NCI-H1092 (cell line): ENCODE measurements around the gene ZFP3.
A peak's percentile ranks its signal among the peaks of the same experiment; 100 is the strongest.
"Not testable (repeated sequence)": the region's sequence is repeated elsewhere in the genome, so short reads cannot be mapped to it uniquely, and the experiment has no call there.

Experiments used
- DNase-seq: peaks from one replicate; lab custom pipeline; 2025; lab: John Stamatoyannopoulos, UW

Gene ZFP3

DNA sequence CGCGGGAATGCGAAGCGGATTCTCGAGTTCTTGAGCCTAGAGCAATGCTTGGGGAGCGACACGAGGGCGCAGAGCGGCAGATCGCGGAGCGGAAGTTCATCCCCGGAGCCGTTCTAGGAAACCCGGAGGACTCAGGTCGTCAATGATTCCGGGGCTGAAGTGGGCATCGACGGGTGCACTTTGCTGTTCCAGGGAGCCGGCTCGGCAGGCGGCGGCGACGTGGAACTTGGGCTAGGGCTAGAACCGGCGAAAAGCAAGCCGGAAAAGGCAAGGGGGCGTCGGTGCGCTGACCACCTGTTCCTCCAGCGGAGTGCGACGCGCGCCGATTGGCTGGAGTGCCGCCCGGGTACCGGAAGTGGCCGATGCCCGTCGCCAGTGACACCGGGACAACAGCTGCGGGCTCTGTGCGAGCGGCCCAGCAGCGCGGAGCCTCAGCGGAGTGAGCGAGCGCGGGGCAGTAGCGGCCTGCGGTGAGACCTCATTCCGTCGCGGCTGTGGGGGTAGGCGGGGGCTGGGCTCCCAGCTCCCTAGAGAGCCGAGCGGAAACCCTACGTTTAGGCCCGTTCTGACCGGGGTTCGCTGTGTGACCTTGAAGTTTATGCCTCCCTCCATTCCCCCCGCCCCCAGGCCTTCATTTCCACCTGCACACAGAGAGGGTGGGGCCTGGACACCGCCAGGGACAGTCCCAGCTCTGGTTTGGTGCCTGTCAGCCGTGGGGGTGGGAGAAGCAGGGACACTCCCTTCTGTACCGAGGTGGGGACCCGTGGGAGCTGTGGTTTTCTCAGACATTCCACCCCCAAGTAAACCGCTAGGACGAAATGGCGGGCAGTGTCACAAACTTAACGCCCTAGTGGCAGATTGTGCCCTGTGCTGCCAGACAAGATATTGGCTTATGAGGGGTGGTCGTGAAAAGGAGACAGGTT is at the start of gene ZFP3:
TSS of gene ZFP3 (plus strand) at position 362 of the 923 bp plus-strand sequence. CDS start 13,038 bp downstream, outside the sequence.
- peak; percentile 73 for DNase-seq

GRCh38 chr17:5030168-5030567 is 48.1 kb upstream of the ZFP3 start:
- not testable (repeated sequence) for DNase-seq

- peak; percentile 55 for DNase-seq
Measured at GRCh38 chr17:5031365-5032082, 46.7 kb upstream of the ZFP3 start.

DNA sequence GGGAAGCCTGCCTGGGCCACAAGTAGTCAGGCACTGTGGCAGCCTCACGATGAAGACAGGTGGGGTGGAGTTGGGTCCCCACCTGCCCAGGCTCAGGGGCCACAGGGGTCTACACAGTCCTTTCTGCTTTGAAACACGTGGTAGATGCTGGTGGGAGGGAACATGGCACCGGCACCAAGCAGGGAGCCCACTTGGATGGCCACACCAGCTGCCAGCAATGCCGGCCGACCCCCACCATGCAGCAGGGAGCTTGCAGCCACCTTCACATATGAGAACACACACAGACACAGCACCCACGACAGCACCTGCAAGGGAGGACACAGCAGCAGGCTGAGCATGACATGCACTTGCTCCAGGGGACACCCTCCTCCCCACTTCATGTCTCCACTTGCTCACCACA is 45.4 kb upstream of the ZFP3 start:
- DNase-seq, result no peak

DNA sequence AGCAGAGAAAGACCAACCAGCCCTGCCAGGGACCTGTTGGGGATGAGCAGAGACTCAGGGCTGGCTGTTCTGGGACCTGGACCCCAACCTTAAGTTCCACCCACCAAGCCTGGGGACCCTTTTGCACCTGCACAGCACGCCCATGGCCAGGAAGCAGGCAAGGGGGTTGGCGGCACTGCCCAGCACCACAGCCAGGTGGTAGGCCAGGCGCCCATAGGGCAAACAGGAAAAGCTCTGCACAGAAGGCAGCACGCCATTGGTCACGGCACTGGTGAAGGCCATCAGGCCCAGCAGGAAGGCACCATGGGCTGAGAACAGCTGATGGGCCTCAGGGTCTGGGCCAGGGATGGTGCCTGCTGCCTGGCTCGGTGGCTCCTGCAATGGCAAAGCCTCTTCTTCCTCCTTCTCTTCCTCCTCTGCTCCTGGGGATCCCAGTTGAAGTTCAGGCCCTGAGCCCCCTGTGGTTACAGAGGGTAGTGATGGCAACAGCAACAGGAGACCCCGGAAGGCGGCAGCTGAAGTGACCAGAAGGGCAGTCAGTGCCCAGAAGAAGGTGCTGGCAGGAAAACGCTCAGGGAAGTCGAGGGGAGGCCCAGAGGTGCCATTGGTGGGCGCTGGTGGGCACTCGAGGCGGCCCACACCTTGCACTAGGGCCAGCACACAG is 44.8 kb upstream of the ZFP3 start:
- no peak for DNase-seq

DNA sequence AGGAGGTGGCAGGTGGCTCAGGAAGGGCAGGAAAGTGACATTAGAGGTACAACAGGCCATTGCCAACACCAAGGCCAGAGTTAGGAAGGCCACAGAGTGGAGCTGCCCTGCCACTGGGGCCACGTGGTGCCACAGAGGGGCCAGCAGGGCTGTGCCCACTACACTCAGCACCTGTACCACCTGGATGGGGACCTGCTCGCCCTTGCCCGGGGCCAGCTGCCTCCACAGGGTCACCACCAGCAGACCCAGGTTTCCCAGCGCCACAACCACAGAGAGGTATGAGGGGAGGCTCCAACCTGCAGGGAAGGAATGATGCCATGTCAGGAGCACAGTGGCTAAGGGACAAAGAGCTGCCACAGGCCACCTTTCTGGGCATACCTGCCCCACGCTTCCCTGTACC is 44.2 kb upstream of the ZFP3 start:
- no peak for DNase-seq

DNA sequence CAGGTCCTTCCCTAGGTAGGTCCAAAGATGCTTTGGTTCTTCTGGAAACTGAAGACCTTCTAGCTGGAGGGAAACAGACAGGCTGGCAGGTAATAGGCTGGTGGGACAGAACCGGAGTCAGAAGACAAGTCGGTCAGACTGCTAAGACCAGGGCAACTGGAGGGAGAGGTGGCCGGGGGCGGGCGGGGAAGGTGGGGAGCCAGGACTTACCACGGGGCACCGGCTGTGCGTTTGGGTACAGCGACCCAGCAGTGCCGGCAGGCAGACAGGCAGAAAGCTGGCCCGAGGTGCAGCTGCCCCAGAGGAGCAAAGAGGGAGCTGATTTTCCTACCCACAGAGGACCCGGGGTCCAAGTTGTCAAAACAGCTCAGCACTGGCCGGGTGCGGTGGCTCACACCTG is 43.6 kb upstream of the ZFP3 start:
- no peak for DNase-seq

DNA sequence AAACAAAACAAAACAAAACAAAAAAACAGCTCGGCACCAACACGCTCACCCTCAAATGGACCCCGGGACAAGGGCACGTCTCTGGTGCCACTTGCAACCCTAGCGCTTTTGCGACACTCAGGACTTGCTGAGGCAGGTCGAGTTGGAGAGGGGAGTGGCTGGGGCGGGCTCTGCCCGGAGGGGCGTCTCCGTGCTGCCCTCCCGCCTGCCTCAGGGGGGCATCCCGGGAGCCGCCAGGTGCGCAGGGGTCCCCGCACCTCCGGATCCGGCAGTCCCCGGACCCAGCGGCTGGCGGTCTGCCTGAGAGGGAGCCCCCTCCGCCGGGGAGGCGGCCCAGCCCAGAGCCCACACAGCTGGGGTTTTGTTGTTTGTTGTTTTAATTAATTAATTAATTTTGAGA is 43.0 kb upstream of the ZFP3 start, which contains the start of gene SLC52A1:
TSS of gene SLC52A1 (minus strand) at position 112 of the 400 bp plus-strand sequence. CDS start 820 bp downstream, outside the sequence.
- DNase-seq, result no peak

GRCh38 chr17:5042157-5043022 is 35.9 kb upstream of the ZFP3 start:
- DNase-seq, result no peak

- no peak for DNase-seq
Measured at GRCh38 chr17:5043524-5043923, 34.7 kb upstream of the ZFP3 start.

DNA sequence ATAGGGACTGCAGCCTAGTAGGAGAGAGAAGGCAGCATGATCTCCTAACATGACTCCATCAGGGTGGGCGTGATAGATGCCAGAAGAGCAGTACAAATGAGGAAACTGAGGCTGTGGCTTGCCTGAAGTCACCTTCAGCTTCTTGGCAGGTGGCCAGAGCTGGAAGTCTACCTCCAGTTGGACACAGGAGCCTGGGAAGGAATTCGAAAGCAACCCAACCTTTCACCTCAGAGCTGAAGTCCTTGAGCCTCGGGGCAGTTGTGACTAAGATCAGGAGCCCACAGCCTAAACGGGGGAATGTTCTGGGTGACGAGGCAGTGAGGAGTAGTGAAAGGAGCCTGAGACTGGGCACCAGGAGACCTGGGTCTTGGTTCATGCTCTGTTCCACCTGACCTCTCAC is 33.6 kb upstream of the ZFP3 start:
- no peak for DNase-seq

DNA sequence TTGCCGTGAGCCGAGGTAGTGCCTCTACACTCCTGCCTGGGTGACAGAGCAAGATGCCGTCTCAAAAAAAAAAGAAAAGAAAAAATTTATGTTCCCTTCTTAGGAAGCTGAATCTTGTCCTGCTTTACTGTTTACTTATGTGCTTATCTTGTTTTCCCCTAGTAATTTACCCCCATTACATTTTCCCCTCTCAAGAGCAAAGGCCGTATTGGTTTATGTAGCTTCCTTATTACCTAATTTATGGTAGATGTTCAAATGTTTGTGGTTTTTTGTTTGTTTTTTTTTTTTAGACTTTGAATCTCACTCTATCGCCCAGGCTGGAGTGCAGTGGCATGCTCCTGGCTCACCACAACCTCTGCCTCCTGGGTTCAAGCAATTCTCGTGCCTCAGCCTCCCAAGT is 32.8 kb upstream of the ZFP3 start:
- no peak for DNase-seq

DNA sequence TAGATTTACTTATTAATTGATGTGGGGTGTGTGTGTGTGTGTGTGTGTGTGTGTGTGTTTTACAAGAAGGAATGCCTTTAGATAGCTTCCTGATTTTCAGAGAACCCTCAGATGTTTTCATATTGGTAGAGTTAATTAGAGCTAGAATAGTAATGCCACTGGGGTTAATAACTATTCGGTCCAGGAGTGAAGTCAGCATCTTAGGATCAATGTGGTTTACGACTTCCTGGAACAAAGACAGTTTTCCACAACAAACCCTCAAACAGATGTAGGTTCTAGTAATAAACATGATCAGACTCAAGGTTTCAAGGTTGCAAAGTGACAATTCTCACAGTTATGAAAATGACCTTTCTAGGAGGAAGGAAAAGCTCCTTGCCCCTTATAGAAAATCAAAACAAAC is 30.8 kb upstream of the ZFP3 start:
- DNase-seq, result no peak

- DNase-seq, result no peak
Measured at GRCh38 chr17:5049314-5049841, 28.9 kb upstream of the ZFP3 start.

- DNase-seq, result no peak
Measured at GRCh38 chr17:5050278-5050677, 28.0 kb upstream of the ZFP3 start.

GRCh38 chr17:5055543-5055942 is 22.7 kb upstream of the ZFP3 start:
- DNase-seq, result no peak

DNA sequence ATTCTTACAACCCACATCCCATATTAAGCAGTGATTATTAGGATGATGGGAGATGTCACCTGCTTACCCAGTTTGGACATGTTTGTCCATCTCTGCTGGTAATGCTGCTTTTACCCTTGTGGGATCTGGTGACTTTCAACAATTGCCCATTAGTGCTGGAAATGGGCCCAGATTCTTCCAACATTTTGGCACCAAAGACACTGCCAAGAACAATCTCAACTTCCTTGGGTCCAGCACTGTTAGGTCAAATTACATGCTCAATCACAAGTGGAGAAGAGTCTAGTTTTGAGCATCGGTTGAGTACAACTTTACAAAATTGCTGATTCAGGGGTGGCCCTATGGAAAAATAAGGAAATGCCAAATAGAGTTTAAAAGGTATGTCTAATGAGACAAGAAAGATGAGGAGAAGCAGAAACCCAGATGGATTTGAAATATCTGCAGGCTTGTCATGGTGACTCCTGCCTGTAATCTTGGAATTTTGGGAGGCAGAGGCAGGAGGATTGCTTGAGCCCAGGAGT is 13.0 kb upstream of the ZFP3 start:
- no peak for DNase-seq

- no peak for DNase-seq
Measured at GRCh38 chr17:5068236-5068635, 10.0 kb upstream of the ZFP3 start.

DNA sequence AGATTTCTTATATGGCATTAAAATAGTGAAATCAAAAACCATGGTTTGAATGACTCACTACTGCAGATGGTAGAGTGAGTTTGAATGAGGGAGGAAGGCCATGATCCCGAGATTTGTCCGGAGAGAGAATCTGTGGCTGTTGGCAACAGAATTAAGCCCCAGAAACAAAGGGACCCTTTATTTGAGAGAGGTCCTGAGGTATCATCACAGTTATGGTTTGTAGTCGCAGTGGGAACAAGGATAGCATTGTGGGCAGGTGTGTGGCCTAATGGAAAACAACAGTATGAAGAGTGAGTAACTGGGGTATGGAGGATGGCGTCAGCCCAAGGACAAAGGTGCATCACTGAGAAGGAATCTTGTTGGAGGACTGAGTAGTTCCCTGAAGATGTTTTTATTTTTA is 8.5 kb upstream of the ZFP3 start:
- DNase-seq, result no peak

DNA sequence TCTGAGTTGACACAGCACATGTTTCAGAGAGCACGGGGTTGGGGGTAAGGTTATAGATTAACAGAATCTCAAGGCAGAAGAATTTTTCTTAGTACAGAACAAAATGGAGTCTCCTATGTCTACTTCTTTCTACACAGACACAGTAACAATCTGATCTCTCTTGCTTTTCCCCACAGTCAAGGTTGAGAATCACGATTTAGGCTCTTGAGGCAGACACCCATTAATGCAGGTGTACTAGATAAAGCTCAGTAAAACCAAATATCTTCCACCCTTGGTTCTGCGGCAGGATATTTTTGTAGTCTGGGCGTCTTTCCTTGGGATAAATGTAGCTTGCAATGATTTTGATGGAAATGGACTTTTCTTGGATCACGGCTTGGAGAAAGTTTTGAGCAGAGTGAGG is 2.8 kb upstream of the ZFP3 start:
- not testable (repeated sequence) for DNase-seq

GRCh38 chr17:5077275-5077674 is 992 bp upstream of the ZFP3 start:
- DNase-seq, result not testable (repeated sequence)
